HCEC 1CT (cell line): ENCODE data around the gene CHD2.
A peak's percentile ranks its signal among the peaks of the same experiment; 100 is the strongest.
"Not testable (repeated sequence)": the region's sequence is repeated elsewhere in the genome, so short reads cannot be mapped to it uniquely, and the experiment has no call there.

Source experiments
- DNase-seq: peaks from one replicate; pipeline ENCODE4 v3.0.0-alpha.2; 2017

CHD2 gene

DNA sequence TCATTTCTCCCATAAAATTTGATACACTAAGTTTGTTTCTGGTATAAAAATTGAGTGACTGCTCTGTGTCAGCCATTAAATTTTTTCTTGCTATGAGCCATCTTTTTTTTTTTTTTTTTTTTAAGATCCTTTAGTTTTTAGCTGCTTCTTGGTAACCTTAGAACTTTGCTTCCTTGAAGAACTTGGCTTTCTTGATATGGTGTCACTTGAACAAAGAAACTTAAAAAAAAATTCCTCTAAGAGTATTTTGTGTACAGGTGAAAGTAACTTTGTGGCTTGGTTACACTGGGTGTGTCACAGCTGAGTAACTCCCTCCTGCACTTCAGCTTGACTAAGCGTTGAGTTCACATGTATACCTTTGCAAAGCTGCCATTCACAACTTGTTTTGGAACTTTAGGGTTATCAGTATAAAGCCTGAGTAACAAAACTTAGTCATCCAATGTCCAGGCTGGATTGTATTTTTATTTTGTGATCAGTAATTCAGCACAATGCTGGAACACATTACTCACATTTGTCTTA is 6.5 kb downstream of the CHD2 start:
- DNase-seq = peak; percentile 62

DNA sequence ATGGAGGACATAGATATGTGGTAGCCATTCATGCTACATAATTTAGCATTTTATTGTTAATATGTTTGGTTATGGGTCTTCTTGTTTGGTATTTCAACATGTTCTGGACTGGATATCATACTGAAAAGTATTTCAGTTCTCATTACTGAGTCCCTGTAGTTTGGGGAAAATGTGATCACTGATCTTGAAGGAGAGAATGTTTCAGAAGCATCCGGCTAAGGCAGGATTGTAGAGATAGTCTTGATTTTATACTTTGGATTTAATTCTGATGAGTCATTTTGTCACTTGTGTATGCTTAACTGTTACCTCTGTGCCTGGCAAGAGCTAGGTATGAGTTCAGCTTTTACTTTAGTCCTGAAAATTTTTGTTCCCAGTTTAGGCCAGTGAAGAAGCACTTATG is 7.1 kb downstream of the CHD2 start:
- peak; percentile 35 for DNase-seq

DNA sequence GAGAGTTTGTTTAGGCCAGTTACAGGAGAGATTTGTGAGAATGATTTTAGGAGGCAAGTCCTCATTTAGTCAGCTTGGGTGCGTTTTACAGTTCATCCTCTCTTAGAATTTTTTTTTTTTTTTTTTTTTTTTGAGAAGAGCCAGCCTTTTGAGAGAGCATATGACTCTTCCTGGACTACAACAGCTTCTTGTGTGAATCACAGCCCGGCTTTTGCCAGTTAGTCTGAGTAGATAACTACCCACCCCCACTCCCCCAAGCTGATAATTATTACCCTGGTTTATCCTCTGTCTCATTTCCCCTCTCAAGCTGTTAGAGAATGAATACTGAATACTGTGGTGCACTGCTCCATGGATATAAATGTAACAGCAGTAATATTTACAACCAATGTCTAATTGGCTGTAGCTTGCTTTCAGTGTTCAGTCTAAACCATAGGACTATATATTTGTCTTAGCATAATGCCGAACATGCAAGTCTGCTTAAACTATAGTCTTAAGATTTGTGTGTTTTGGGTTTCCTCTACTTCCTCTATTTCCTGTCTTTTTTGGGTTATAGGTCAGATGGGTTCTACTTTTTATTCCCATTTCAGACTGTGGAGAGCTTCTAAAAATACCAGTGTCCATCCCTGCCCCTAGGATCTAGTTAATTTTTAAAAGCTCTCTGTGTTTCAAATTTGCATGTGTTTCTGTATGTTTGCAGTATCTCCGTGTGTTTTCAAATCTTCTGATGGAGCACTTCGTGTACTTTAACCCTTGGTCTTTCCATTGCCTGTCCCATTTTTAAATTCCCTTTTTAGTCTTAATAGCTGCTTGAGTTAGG is 8.0 kb downstream of the CHD2 start:
- DNase-seq = peak; percentile 90

DNA sequence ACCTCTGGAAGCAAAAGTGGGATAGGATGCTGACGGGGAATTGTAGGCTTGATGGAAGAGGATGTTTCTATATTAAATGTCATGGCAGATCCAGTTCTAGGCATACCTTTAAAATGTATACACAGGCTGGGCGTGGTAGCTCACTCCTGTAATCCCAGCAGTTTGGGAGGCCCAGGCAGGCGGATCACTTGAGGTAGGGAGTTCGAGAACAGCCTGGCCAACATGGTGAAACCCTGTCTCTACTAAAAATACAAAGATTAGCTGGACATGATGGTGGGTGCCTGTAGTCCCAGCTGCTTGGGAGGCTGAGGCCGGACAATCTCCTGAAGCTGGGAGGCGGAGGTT is 8.6 kb downstream of the CHD2 start:
- DNase-seq = no peak

DNA sequence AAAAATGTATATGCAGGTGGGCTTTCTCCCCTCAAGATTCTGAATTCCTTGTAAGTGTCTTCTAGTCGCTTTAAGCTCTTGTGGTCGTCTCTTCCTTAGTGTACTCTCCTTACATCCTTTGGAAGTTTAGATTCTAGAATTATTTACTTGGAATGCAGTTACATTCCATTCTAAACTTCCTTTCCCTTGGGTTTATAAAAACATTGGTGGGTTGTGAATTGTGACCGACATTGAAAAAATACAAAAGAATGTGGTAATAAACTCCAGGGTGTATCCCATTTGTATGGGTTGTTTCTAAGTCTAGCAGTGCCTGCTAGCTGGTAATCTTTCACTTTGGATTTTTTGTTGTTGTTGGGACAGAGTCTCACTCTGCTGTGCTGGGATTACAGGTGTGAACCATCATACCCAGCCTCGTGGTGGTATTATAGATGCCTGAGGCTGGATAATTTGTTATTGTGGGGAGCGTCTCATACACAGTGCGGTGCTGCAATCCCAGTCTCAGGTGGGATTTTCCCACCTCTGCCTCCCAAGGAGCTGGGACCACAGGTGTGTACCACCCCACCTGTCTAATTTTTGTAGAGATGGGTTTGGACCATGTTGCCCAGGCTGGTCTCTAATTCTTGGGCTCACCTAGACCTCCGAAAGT is 9.1 kb downstream of the CHD2 start:
- peak; percentile 48 for DNase-seq

DNA sequence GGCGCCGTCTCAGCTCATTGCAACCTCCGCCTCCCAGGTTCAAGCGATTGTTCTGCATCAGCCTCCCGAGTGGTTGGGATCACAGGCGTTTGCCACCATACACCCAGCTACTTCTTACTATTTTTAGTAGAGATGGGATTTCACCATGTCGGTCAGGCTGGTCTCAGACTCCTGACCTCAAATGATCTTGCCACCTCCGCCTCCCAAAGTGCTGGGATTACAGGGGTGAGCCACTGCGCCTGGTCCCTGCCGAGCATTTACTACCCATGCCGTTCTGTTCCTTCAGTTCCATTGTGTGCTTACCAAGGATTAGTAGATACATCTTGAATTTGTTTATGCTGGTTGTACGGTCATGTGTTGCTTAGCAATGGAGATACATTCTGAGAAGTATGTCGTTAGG is 10.3 kb downstream of the CHD2 start:
- DNase-seq = no peak

DNA sequence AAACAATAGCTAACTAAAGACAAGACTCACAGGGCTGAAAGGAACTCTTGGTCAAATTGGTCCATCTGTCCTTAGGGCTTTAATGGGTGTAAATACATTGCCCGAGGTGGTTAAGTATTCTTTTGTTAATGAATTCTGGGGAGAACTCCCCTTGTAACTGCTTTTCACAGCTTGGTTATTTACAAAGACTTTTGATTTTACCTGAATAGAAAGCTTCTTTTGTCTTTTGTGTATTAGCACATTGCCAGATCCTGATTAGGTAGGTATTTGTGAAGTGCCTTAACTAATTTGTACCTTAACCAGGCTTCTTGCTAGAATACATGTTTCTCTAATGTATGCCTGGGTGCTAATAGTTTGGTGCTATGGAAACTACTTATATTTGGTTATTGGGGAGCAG is 14.0 kb downstream of the CHD2 start:
- no peak for DNase-seq

DNA sequence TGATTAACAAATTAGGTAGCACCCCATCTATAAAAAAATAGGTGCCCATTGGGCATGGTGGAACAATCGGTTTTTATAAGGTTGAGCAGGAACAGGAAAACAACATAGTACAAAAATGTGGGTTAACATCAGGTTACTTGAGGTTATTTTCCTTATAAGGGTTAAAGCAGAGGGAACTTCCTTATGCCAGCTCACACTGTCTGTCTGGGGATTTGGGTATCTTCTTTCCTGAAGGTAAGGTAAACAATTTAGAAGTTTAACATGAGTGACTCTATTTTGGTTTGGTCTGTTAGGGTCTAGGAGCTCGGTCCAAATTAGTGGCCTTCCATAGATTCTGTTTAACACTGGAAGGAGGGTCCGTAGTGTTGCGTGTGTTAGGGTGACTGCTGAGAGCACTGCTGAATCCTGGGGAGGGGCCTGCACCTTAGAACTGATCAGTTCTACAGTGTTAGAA is 14.7 kb downstream of the CHD2 start:
- DNase-seq = peak; percentile 31

DNA sequence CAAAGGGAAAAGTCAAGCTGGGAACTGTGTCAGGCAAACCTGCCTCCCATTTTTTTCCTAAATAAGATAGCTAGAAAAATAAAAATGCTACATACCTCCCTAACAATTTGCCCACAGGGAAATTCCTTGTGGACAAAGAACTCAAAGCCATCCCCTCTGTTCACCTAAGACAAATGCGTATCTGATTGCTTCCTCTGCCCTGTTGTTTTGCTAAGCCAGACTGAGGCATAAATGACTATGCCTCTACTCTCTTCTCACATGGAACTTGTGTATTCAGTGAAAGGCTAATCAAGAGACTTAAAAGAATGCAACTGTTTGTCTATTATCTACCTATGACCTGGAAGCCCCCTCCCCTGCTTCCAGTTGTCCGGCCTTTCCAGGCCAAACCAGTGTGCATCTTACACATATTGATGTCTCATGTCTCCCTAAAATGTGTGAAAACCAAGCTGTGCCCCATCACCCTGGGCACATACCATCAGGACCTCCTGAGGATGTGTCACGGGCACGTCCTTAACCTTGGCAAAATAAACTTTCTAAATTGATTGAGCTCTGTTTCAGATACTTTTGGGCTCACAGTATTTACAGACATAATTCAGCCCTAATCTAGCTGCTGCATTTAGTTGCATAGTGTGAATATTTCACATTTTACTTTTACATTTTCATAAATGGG is 15.8 kb downstream of the CHD2 start:
- DNase-seq = no peak

DNA sequence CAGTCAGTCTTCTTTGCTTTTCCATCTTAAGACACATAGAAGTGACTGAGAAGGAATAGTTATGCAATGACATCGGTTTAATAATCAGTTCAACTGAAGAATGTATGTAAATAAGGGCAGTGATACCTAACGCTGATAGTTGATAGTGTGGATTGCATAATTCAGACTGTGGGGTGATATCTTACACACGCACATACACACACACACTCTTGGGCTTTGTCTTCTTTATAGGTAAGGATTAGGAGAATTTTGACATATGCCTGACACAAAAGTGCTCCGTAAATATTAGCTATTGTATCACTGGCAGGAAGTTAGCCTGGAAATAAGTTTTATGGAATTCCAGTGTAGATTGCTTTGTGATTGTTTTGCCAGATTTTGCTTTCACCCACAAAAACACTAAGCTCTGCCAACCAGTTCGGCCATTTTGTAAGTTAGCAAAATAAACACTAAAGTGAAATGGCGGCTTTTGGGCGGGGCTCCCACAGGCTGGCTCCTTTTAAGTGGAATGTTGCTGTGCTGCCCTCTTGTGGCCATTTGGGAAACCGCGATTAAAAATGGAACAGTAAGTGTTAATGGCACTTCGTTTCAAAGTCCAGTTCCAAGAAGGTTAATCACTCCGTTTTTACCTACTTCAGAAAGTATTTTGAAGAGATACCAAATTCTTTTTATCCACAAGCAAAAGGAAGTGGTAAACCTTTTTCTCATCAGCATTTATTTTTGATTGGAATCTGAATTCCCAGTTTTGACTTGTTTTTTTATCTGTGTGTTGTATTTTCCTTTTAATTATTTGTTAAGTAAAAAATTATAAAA is 17.7 kb downstream of the CHD2 start:
- DNase-seq = peak; percentile 89

DNA sequence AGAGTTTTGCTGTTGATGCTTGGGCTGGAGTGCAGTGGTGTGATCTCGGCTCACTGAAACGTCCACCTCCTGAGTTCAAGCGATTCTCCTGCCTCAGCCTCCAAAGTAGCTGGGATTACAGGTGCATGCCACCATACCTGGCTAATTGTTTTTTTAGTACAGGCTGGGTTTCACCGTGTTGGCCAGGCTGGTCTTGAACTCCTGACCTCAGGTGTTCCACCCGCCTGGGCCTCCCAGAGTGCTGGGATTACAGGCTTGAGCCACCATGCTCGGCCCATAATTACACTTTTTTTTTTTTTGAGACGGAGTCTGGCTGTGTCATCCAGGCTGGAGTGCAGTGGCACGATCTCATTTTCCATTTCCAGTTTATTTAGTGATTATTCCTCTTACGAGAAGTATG is 18.8 kb downstream of the CHD2 start:
- not testable (repeated sequence) for DNase-seq

DNA sequence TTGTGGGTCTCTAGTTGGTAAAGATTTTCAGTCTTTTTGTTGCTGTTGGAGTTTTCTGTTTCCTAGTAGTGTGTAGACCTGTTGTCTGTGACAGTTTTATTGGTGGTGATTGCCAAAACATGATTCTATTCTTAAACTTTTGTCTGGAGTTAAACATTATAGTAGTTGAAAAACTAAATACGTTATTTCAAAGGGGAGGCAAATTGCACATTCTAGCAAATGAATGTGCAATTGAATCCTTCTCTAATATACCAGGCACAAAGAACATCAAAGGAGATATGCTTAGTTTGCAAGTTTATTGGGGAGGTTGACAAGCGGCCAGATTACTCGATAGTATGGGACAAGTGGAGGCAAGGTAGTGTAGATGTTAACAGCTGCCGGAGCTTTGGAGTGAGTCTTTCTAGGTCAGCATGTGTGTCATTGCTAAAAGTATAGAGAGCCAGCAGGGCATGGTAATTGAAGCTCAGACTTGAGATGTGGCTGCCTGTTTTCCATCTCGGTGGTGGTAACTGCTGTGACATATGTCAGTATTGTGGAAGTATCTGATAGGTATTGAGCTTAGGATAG is 20.6 kb downstream of the CHD2 start:
- no peak for DNase-seq

DNA sequence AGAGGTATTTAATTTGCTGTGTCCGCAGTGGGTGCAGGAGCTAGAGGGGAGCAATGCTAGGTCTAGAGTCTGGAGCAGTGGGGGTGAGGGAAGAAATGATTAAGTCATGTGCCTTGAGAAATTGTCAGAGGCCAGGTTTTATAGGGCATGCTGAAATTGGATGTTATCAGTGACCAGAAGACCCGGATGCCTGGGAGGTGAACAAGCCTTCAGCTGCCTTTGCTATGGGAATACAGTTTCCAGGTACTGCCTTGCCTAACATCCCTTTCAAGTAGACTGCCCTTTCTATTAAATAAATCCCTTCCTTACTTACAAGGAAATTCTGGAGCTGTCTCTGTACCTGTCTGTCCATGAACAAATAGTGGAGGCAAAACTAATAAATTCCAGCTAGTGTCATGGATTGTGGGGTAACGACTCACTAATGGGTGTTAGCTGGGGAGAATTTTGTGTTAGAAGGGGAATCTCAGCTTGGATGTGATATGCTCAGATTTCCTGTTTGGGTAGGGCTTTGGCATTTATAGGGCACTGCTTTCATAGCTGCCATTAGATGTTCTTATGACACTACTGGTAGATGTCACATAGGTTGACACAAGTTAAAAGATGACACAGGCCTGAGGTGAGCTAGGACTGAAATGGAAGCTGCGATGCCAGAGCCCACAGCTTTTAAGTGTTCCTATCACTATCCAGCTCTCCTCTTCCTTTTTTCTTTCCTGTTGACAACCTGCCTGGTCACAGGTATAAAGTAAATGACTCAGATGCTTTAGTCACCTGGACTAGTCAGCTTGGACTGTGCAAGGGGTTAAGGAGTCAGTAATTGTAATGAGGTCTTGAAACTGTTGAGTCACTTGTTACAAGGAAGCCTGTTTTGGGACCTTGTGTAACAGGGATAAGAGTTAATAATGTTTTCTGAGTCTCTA is 21.3 kb downstream of the CHD2 start:
- DNase-seq = peak; percentile 74

DNA sequence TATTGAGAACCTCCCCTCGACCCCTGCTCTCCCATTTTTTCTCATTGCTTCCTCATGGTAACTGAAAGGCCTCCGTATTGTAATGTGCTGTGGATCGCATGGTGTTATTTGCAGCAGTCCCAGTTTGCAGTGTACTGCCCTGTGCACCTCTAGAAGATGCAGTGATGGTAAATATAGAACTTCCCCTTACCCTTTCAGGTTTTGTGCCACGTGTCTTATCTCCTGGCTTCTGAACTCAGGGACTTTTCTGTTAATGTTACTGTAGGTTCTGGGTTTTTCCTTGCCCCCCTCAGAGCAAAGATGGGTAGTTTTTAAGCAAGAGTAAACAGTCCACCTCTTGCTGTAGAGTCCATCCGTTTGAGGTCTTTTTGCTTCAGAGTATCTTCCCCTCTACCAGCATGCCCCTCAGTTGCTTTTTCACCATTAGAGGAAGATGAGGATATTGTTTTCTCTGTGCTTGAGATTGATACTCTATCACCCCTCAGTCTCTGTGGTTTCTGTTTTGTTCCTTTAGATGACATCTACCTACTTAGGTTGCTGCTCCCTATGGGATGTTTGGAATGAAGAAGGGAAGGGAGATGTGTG is 22.4 kb downstream of the CHD2 start:
- DNase-seq = no peak

DNA sequence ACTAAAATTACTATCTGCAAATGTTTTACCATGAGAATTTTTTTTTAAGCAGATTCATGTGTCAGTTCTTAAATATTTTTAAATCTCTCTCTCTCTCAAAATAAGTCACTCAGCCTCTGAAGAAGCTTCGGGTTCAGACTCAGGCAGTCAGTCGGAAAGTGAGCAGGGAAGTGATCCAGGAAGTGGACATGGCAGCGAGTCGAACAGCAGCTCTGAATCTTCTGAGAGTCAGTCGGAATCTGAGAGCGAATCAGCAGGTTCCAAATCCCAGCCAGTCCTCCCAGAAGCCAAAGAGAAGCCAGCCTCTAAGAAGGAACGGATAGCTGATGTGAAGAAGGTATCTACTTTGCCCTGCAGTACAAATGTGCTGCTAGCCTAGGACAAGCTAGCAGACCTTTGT is 24.1 kb downstream of the CHD2 start:
- DNase-seq = no peak

DNA sequence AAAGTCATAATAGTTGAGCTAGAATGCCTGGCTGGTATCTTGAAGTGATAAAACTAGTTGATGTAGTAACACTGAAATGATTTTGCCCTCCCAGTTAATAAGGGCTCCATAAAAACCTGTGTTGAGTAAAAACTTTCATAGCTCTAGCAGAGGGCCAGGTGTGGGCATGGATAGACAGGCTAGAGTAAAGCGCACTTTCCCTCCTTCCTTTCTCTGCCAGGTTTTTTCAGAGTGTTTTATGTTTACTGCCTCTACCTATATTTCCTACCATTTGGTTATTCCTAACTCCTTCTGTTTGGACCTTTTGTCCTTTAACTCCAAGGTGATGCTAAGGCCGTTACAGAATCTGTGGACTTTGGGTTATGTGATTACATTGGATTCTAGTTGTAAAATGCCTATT is 25.3 kb downstream of the CHD2 start:
- no peak for DNase-seq

DNA sequence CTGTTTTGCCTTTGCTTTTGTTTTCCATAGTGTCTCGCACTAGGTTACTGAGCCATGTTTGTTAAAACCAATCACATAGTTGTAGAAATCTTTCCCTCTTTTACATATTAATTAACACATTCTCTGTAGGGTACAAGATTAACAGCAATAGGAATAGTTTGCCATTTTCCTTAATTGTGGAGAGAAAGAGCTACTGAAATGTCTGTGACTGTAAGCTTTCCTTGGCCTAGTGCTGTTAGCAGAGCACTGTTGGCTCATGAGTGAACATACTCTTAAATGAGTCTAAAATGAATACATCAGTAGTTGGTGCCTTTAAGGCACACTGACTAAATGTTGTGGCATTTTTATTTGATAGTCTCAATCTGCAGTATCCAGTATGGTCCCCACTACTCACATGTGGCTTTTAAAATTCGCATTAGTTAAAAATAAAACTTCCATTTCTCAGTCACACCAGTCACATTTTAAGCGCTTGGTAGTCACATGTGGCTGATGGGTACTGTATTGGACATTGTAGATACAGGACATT is 28.2 kb downstream of the CHD2 start:
- no peak for DNase-seq

DNA sequence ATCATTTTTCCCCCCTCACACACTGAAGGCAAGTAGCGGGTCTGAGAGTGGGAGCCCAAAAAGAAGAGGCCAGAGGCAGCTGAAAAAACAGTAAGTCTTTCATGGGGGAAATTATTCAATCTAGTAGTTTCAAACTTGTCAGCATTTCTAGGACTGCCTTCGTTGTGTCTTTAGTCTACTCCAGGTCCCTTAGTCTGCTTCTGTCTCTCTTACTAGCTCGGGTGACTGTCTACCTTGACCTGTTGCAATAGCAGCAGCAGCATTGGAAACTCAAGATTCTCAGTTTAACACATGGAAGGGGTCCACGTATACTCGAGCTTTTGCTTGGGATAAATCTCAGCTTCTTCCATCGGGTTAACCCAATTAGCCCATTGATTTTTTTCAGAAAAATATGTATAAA is 28.9 kb downstream of the CHD2 start:
- DNase-seq = no peak

DNA sequence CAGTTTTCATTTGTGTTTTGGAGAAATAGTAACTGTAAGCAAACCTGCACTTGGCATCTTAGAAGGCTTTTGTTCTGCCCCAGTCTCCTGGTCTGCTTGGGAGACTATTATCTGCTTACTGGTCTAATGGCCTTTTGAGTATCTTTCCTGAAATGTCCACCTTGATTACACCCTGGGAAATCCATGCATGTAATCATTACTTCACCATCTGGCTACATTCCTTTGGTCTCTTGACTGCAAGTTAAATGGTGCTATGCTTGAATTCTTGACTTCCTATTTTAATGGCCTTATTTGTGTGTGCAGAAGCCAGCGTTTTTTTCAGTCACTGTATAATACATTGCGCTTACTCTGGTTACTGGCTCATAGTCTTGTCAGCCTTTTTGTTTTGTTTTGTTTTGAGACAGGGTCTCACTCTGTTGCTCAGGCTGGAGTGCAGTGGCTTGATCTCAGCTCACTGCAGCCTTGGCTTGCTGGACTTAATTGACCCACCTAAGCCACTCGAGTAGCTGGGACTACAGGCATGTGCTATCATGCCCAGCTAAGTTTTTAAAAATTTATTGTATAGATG is 30.0 kb downstream of the CHD2 start:
- DNase-seq = peak; percentile 34

DNA sequence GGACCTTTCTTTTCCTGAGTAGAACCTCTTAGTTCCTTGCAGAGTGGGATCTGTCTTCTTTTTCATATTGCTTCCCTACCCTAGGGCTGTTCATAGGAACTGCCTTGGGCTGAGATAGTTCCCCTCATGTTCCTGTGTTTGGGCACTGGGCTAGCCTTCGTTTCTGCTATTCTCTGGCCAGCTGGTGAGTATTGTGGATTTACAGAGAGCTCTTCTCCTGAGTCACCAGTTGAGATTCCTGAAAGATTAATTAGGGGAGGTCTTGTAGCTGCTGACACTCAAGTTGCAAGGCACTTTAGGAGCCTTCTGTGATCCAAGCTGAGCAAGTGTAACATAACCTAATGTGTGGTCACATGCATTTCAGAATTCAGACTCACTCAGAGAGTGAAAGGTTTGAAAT is 30.7 kb downstream of the CHD2 start:
- DNase-seq = peak; percentile 89
